Keratinocyte (primary cell): ENCODE data around the gene OVAAL. TPM values are rescaled to one million over a fixed set of nuclear protein-coding genes. Genes with fewer than 3 reads are reported as not detected.

Experiments used
- DNase-seq: peaks from one replicate; pipeline ENCODE4 v3.0.0-alpha.2; 2011; ENCODE audit warnings: low read depth, missing footprints, low spot score
- FAIRE-seq: peaks from 2 replicates; lab custom pipeline; 2011; peaks lifted over from hg19 to GRCh38; lab: Jason Lieb, UNC
- H2AFZ ChIP-seq: 2 replicates; pipeline ENCODE4 v1.6.0; 2012; ENCODE audit warnings: low read length, control low read depth, inconsistent platforms; ENCODE audit not compliant: control insufficient read depth
- H3K27ac ChIP-seq: 2 replicates; pipeline ENCODE4 v1.5.1; 2011; ENCODE audit warnings: low read length; ENCODE audit not compliant: control insufficient read depth, insufficient read depth
- H3K27me3 ChIP-seq: 3 replicates; pipeline ENCODE4 v1.6.0; 2011; ENCODE audit warnings: low read length; ENCODE audit not compliant: control insufficient read depth, insufficient read depth; ENCODE audit errors: extremely low read depth
- H3K36me3 ChIP-seq, 2 experiments: 2 replicates in 1 of 2; 3 replicates in 1 of 2; pipeline ENCODE4 v1.5.1; 2011; ENCODE audit warnings: low read length in 2 of 2, mild to moderate bottlenecking in 1 of 2; ENCODE audit not compliant: control insufficient read depth in 2 of 2, insufficient read depth in 2 of 2; ENCODE audit errors: extremely low read depth in 1 of 2
- H3K4me1 ChIP-seq: 3 replicates; pipeline ENCODE4 v1.5.1; 2011; ENCODE audit warnings: low read length; ENCODE audit not compliant: control insufficient read depth, insufficient read depth; ENCODE audit errors: extremely low read depth
- H3K4me2 ChIP-seq: 3 replicates; pipeline ENCODE4 v1.6.0; 2011; ENCODE audit warnings: low read depth, low read length; ENCODE audit not compliant: control insufficient read depth, insufficient read depth; ENCODE audit errors: extremely low read depth
- H3K4me3 ChIP-seq, 3 experiments: fragments of 200-600 bp in 1 of 3; sonication (generic) in 1 of 3; 2 replicates in 2 of 3; 3 replicates in 1 of 3; pipeline ENCODE4 v1.5.1; 2011 to 2016; ENCODE audit warnings: low read length in 3 of 3, mild to moderate bottlenecking in 3 of 3, control low read depth in 2 of 3, inconsistent platforms in 1 of 3, low read depth in 1 of 3, mixed read lengths in 1 of 3, mixed run types in 1 of 3, moderate library complexity in 1 of 3; ENCODE audit not compliant: control insufficient read depth in 2 of 3, insufficient read depth in 2 of 3; ENCODE audit errors: extremely low read depth in 1 of 3
- H3K79me2 ChIP-seq: 2 replicates; pipeline ENCODE4 v1.6.0; 2012; ENCODE audit warnings: low read length; ENCODE audit not compliant: control insufficient read depth, insufficient read depth
- H3K9ac ChIP-seq: 3 replicates; pipeline ENCODE4 v1.6.0; 2011; ENCODE audit warnings: low read length; ENCODE audit not compliant: control insufficient read depth, insufficient read depth; ENCODE audit errors: extremely low read depth
- H3K9me1 ChIP-seq: 3 replicates; pipeline ENCODE4 v1.6.0; 2011; ENCODE audit warnings: low read length; ENCODE audit not compliant: control insufficient read depth, insufficient read depth; ENCODE audit errors: extremely low read depth
- H3K9me3 ChIP-seq: 2 replicates; pipeline ENCODE4 v1.5.1; 2012; ENCODE audit warnings: low read depth, low read length; ENCODE audit not compliant: control insufficient read depth
- H4K20me1 ChIP-seq: 3 replicates; pipeline ENCODE4 v1.6.0; 2011; ENCODE audit warnings: low read length; ENCODE audit not compliant: control insufficient read depth, insufficient read depth; ENCODE audit errors: extremely low read depth
- CTCF ChIP-seq, 3 experiments: IDR thresholded peaks in 1 of 3; conservative IDR thresholded peaks in 1 of 3; optimal IDR thresholded peaks in 1 of 3; 2 replicates in 2 of 3; 3 replicates in 1 of 3; pipeline versions ENCODE3 to v1.5.1; 2011; ENCODE audit warnings: low read length in 3 of 3, mild to moderate bottlenecking in 3 of 3, moderate library complexity in 2 of 3, control low read depth in 1 of 3, inconsistent platforms in 1 of 3; ENCODE audit not compliant: insufficient read depth in 2 of 3; ENCODE audit errors: extremely low read depth in 1 of 3
- EZH2 ChIP-seq: IDR thresholded peaks from one replicate; pipeline ENCODE4 v1.6.1; 2012; ENCODE audit warnings: inconsistent platforms, mild to moderate bottlenecking, low read length, moderate library complexity
- dilution Hi-C: fragments of 300-500 bp; cut with MboI; formaldehyde crosslinking; loops from one replicate; pipeline ENCODE4 v1.7.0; 2020; ENCODE audit warnings: low sequenced_read_pairs; ENCODE audit not compliant: extremely low pct_ligation_motif_present
- polyA plus RNA-seq, 5 experiments: library from polyadenylated mRNA; depleted of rRNA in 3 of 5; stranded (reverse) in 3 of 5; stranded (forward) in 1 of 5; unstranded in 1 of 5; fragments of >200 nt; gene quantifications; 1 replicate in 1 of 5; 2 replicates in 3 of 5; 3 replicates in 1 of 5; pipeline versions ENCODE4 v1.2.1 to v1.2.3, GENCODE V29; 2011 to 2012; ENCODE audit warnings: missing spikeins in 2 of 5, low read depth in 1 of 5, low replicate concordance in 1 of 5

Gene OVAAL
- polyA plus RNA-seq, 1 donor (not counting 4 experiments of a cell fraction or from before 2014, with no cell fraction given): not detected

DNA sequence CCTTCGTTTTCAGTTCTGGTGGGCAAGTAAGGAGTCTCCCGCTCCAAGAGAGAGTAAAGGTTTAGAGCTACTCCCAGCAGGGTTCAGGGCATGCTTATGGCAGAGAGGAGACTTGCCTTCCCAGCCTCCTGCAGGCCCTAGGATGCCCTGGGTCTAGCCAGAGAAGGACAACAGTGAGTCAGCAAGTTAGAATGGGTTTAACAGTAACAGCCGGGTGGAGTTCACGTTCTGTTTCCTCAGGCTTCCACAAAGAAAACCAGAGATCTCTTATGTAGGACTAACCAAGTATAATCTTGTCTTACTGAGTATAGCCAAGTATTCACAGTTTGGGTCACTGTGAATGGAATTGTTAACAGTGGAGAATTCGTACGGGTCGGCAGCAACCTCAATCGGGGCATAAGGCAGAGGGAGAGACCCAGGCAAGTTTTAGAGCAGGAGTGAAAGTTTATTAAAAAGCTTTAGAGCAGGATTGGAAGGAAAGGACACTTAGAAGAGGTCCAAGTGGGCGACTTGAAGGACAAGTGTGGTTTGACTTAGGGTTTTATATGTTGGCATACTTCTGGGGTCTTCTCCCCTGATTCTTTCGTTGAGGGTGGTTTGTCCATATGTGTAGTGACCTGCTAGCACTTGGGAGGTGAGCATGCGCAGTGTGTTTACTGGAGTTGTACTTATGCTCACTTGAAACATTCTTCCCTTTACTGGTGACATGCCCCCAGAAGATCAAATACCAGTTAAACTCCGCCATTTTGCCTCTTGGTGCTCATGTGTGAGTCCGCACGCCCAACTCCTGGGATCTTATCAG lies 4.5 kb downstream of the OVAAL start:
- no peaks in the 10 kb centered on the region for H3K79me2 ChIP-seq
- DNase-seq (no peak), FAIRE-seq (peak; percentile 83)
- H2AFZ ChIP-seq: peak overlapping the region; percentile 79
- no peaks in the 10 kb centered on the region for H3K27me3 ChIP-seq
- no peak overlapping the region for H3K4me3 ChIP-seq
- H3K9me3 ChIP-seq: no peaks in the 10 kb centered on the region
- H4K20me1 ChIP-seq: no peaks in the 10 kb centered on the region
- no peaks in the 10 kb centered on the region for H3K36me3 ChIP-seq
- no peaks in the 10 kb centered on the region for H3K9me1 ChIP-seq
- dilution Hi-C loops: no loop called here
- no peak overlapping the region for H3K9ac ChIP-seq
- H3K4me2 ChIP-seq: peak overlapping the region; percentile 44
- H3K4me1 ChIP-seq: peaks cover 17% of the 10 kb centered on the region
- peak overlapping the region; percentile 30 for H3K27ac ChIP-seq
- TF ChIP-seq CTCF (optimal IDR thresholded peaks at IDR 0.05 in 1 of 3, IDR thresholded peaks at IDR 0.05 in 1 of 3, conservative IDR thresholded peaks at IDR 0.05 in 1 of 3; ENCODE audit: extremely low read depth in 1 of 3, insufficient read depth in 2 of 3, low read length in 3 of 3): no peak
- TF ChIP-seq EZH2: no peak

- H2AFZ ChIP-seq: no peak overlapping the region
- H3K9ac ChIP-seq: no peak overlapping the region
- H3K4me1 ChIP-seq: peaks cover 17% of the 10 kb centered on the region
- H3K4me3 ChIP-seq: no peak overlapping the region
- DNase-seq (no peak), FAIRE-seq (no peak)
- TF ChIP-seq CTCF (optimal IDR thresholded peaks at IDR 0.05 in 1 of 3, IDR thresholded peaks at IDR 0.05 in 1 of 3, conservative IDR thresholded peaks at IDR 0.05 in 1 of 3; ENCODE audit: extremely low read depth in 1 of 3, insufficient read depth in 2 of 3, low read length in 3 of 3): no peak
- no peak for TF ChIP-seq EZH2
- H3K9me1 ChIP-seq: no peaks in the 10 kb centered on the region
- H4K20me1 ChIP-seq: no peaks in the 10 kb centered on the region
- H3K9me3 ChIP-seq: no peaks in the 10 kb centered on the region
- H3K79me2 ChIP-seq: no peaks in the 10 kb centered on the region
- H3K36me3 ChIP-seq: no peaks in the 10 kb centered on the region
- no peak overlapping the region for H3K27ac ChIP-seq
- dilution Hi-C loops: no loop called here
- no peak overlapping the region for H3K4me2 ChIP-seq
- no peaks in the 10 kb centered on the region for H3K27me3 ChIP-seq
Observed at GRCh38 chr1:180565121-180565871, 6.5 kb downstream of the OVAAL start.
